HCT116 (cell line): ENCODE measurements around the gene KRTAP13-4. TPM values are rescaled to one million over a fixed set of nuclear protein-coding genes. Genes with fewer than 3 reads are reported as not detected.

ENCODE experiments used
- ATAC-seq: fragments of 200-7000 bp; cut with Tn5 transposase; 2 replicates; pipeline ENCODE4 v1.9.1; 2020; ENCODE audit warnings: mild to moderate bottlenecking, moderate library complexity
- BruUV-seq: library from RNA; stranded (reverse); fragments of 400-500 nt; replicated peaks from 2 replicates; lab custom pipeline; 2021; lab: Mats Ljungman, UMichigan
- CTCF ChIA-PET: fragments of 300-600 bp; sonication (Branson Sonifier 250); formaldehyde crosslinking; loops from one replicate; lab custom pipeline; 2021; ENCODE audit warnings: antibody characterized with exemption; lab: Charles Lee
- POLR2A ChIA-PET: fragments of 300-600, 350-600 bp; sonication (Branson Sonifier 250); formaldehyde crosslinking; loops from one replicate; lab custom pipeline; 2021; ENCODE audit warnings: antibody characterized with exemption; lab: Charles Lee
- RAD21 ChIA-PET, 2 experiments: fragments of 300-600 bp; sonication (Branson Sonifier 250); formaldehyde crosslinking; loops; one replicate each; lab custom pipeline; 2023; ENCODE audit warnings: low total read pairs in 2 of 2; ENCODE audit not compliant: uncharacterized antibody in 2 of 2, unreplicated experiment in 2 of 2, low non-redundant PET in 1 of 2; lab: Charles Lee
- DNase-seq: peaks from one replicate; pipeline ENCODE4 v3.0.0-alpha.2; 2010; ENCODE audit warnings: low read depth, low spot score
- H2AFZ ChIP-seq: fragments of 200-600 bp; shearing (Covaris generic), sonication (generic); 2 replicates; pipeline ENCODE4 v1.6.1; 2017; ENCODE audit warnings: low read depth, mixed run types, mixed read lengths, antibody characterized with exemption, low read length; ENCODE audit not compliant: poor library complexity, severe bottlenecking
- H3K27ac ChIP-seq: 2 replicates; pipeline ENCODE4 v1.5.1; 2012; ENCODE audit warnings: low read depth, low read length
- H3K27me3 ChIP-seq: fragments of 200-600 bp; sonication (generic); 2 replicates; pipeline ENCODE4 v1.6.1; 2016; ENCODE audit warnings: mixed run types, low read length, mixed read lengths; ENCODE audit not compliant: insufficient read depth
- H3K36me3 ChIP-seq, 2 experiments: fragments of 200-500 bp in 1 of 2; fragments of 200-600 bp in 1 of 2; sonication (Bioruptor generic) in 1 of 2; sonication (generic) in 1 of 2; 2 replicates each; pipeline versions ENCODE4 v1.5.1 to v1.6.1; 2014 to 2016; ENCODE audit warnings: low read length in 2 of 2, inconsistent platforms in 1 of 2, mixed read lengths in 1 of 2, mixed run types in 1 of 2; ENCODE audit not compliant: insufficient read depth in 2 of 2, control insufficient read depth in 1 of 2
- H3K4me1 ChIP-seq, 2 experiments: fragments of 200-600 bp in 1 of 2; sonication (generic) in 1 of 2; 2 replicates each; pipeline versions ENCODE4 v1.5.1 to v1.6.1; 2012 to 2017; ENCODE audit warnings: low read length in 2 of 2, inconsistent platforms in 1 of 2, mild to moderate bottlenecking in 1 of 2, mixed read lengths in 1 of 2, mixed run types in 1 of 2, moderate library complexity in 1 of 2; ENCODE audit not compliant: insufficient read depth in 2 of 2, control insufficient read depth in 1 of 2
- H3K4me2 ChIP-seq: fragments of 200-600 bp; sonication (generic); 2 replicates; pipeline ENCODE4 v1.6.1; 2017; ENCODE audit warnings: mixed run types, low read length, mixed read lengths
- H3K4me3 ChIP-seq, 2 experiments: fragments of 200-600 bp in 1 of 2; sonication (generic) in 1 of 2; replicated peaks in 1 of 2; 2 replicates each; pipeline ENCODE4 v1.5.1; 2011 to 2016; ENCODE audit warnings: low read length in 2 of 2, control low read depth in 1 of 2, low read depth in 1 of 2, mild to moderate bottlenecking in 1 of 2, mixed read lengths in 1 of 2, mixed run types in 1 of 2
- H3K79me2 ChIP-seq: fragments of 200-600 bp; sonication (generic); 2 replicates; pipeline ENCODE4 v1.6.1; 2017; ENCODE audit warnings: mild to moderate bottlenecking, mixed run types, low read length, moderate library complexity, mixed read lengths; ENCODE audit not compliant: insufficient read depth
- H3K9ac ChIP-seq: fragments of 200-600 bp; sonication (generic); 2 replicates; pipeline ENCODE4 v1.6.1; 2016; ENCODE audit warnings: low read length, mixed read lengths
- H3K9me2 ChIP-seq: fragments of 200-600 bp; sonication (generic), shearing (Covaris generic); 2 replicates; pipeline ENCODE4 v1.6.1; 2017; ENCODE audit warnings: mixed run types, mild to moderate bottlenecking, moderate library complexity; ENCODE audit not compliant: insufficient read depth
- H3K9me3 ChIP-seq, 2 experiments: fragments of 200-500 bp in 1 of 2; fragments of 200-600 bp in 1 of 2; sonication (Bioruptor generic) in 1 of 2; sonication (generic) in 1 of 2; 2 replicates each; pipeline ENCODE4 v1.6.1; 2014 to 2017; ENCODE audit warnings: low read length in 2 of 2, mixed read lengths in 2 of 2, inconsistent platforms in 1 of 2, low read depth in 1 of 2, mild to moderate bottlenecking in 1 of 2, mixed run types in 1 of 2, moderate library complexity in 1 of 2; ENCODE audit not compliant: control insufficient read depth in 1 of 2, insufficient read depth in 1 of 2
- H4K20me1 ChIP-seq: fragments of 200-600 bp; sonication (generic), shearing (Covaris generic); 2 replicates; pipeline ENCODE4 v1.6.1; 2017; ENCODE audit warnings: mixed run types, mild to moderate bottlenecking, moderate library complexity; ENCODE audit not compliant: insufficient read depth
- CBX3 ChIP-seq: IDR thresholded peaks from 2 replicates; pipeline ENCODE4 v1.6.1; 2012; ENCODE audit warnings: low read depth
- ELF1 ChIP-seq: IDR thresholded peaks from 2 replicates; pipeline ENCODE4 v1.6.1; 2012; ENCODE audit warnings: low read depth, borderline replicate concordance
- EZH2phosphoT487 ChIP-seq: fragments of 200-600 bp; IDR thresholded peaks from 2 replicates; pipeline ENCODE4 v1.6.1; 2018; ENCODE audit warnings: antibody characterized with exemption, borderline replicate concordance
- FOSL1 ChIP-seq: IDR thresholded peaks from 2 replicates; pipeline ENCODE4 v1.6.1; 2012; ENCODE audit warnings: low read depth
- ZFX ChIP-seq: fragments of 450-650 bp; IDR thresholded peaks from 2 replicates; pipeline ENCODE4 v1.6.1; 2017
- intact Hi-C: fragments of 100-400 bp; cut with micrococcal nuclease; formaldehyde crosslinking; loops from 2 replicates; pipeline ENCODE4 v1.10.0; 2022
- total RNA-seq: library from RNA; stranded (reverse); gene quantifications from one replicate; pipeline ENCODE4 v1.2.1, GENCODE V29; 2021; ENCODE audit not compliant: unreplicated experiment
- TF ChIP-seq, protein P1 (sequence below): IDR thresholded peaks from 2 replicates; pipeline ENCODE4 v1.6.1; 2012; ENCODE audit warnings: low read depth
- TF ChIP-seq, protein P2 (sequence below): IDR thresholded peaks from 2 replicates; pipeline ENCODE4 v1.6.1; 2012

Gene KRTAP13-4
- total RNA-seq, 1 experiment from 2014 or later = not detected

DNA sequence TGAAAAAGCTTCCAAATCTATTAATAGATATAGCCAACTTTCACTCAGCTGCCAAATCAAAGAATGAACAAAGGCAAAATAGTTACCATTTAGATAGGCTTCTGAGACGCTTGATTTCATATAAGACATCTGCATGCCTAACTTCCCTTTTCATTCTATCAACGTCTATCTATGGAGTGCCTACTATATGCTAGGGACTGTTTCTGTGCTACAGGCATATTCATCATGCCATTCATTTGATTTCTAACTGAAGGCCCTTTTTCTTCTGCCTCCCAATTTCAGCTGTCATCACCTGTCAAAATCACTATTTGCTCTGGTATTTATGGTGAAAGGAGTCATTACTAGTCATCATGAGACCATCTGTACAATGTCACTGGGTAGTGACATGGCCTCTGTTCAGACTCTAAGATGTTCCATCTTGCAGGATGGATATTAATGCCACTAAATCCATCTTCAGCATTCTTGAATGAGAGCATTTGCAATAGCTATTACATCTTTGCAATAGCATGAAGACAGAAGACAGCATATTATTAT, 38.5 kb upstream of the KRTAP13-4 start:
- TF ChIP-seq, protein P1, sequence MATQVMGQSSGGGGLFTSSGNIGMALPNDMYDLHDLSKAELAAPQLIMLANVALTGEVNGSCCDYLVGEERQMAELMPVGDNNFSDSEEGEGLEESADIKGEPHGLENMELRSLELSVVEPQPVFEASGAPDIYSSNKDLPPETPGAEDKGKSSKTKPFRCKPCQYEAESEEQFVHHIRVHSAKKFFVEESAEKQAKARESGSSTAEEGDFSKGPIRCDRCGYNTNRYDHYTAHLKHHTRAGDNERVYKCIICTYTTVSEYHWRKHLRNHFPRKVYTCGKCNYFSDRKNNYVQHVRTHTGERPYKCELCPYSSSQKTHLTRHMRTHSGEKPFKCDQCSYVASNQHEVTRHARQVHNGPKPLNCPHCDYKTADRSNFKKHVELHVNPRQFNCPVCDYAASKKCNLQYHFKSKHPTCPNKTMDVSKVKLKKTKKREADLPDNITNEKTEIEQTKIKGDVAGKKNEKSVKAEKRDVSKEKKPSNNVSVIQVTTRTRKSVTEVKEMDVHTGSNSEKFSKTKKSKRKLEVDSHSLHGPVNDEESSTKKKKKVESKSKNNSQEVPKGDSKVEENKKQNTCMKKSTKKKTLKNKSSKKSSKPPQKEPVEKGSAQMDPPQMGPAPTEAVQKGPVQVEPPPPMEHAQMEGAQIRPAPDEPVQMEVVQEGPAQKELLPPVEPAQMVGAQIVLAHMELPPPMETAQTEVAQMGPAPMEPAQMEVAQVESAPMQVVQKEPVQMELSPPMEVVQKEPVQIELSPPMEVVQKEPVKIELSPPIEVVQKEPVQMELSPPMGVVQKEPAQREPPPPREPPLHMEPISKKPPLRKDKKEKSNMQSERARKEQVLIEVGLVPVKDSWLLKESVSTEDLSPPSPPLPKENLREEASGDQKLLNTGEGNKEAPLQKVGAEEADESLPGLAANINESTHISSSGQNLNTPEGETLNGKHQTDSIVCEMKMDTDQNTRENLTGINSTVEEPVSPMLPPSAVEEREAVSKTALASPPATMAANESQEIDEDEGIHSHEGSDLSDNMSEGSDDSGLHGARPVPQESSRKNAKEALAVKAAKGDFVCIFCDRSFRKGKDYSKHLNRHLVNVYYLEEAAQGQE = no peak
- no peak for TF ChIP-seq EZH2phosphoT487
- TF ChIP-seq ZFX = no peak
- no peak for TF ChIP-seq CBX3
- TF ChIP-seq, protein P2, sequence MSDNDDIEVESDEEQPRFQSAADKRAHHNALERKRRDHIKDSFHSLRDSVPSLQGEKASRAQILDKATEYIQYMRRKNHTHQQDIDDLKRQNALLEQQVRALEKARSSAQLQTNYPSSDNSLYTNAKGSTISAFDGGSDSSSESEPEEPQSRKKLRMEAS = no peak
- no peak for TF ChIP-seq ELF1
- TF ChIP-seq FOSL1 = no peak
- Histone ChIP-seq H3K4me2 (no peak overlapping the region), H3K27me3 (no peaks in the 10 kb centered on the region), H3K79me2 (no peaks in the 10 kb centered on the region), H3K9ac (no peak overlapping the region), H3K27ac (no peak overlapping the region), H3K4me3 (no peak overlapping the region), H3K9me3 (peaks cover 7 to 21% of the 10 kb centered on the region in 2 experiments; a peak in 2 of 4 replicates), H4K20me1 (no peaks in the 10 kb centered on the region), H3K36me3 (no peaks in the 10 kb centered on the region), H3K4me1 (no peaks in the 10 kb centered on the region), H2AFZ (no peak overlapping the region), H3K9me2 (no peaks in the 10 kb centered on the region)
- no TSS peak for BruUV-seq
- DNase-seq = no peak
- POLR2A ChIA-PET = no interaction called here
- RAD21 ChIA-PET = no interaction called here
- ATAC-seq = no peak
- CTCF ChIA-PET = no interaction called here
- intact Hi-C loops = no loop called here
